ENCODE results near the gene MYOCOS.
"Not testable (repeated sequence)": the region's sequence is repeated elsewhere in the genome, so short reads cannot be mapped to it uniquely, and the experiment has no call there.

MYOCOS gene

GRCh38 chr1:171627020-171627419 lies 5.0 kb downstream of the MYOCOS start:
- DNase-seq: no peak

DNA sequence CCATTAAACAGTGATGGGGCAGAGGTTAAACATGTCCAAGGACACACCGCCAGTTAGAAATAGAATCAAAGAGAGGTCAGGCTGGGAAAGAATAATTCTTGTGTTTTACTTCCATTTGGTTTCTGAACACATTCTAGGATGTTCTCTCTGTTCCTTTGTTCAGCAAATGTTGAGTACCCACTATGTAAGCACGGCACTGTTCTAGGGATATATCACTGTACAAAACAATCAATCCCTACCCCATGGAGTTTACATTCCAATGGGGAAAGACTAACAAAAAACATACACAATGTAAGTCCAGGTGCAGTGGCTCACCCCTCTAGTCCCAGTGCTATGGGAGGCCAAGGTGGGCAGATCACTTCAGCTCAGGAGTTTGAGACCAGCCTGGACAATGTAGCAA lies 6.2 kb downstream of the MYOCOS start:
- no peak for DNase-seq

DNA sequence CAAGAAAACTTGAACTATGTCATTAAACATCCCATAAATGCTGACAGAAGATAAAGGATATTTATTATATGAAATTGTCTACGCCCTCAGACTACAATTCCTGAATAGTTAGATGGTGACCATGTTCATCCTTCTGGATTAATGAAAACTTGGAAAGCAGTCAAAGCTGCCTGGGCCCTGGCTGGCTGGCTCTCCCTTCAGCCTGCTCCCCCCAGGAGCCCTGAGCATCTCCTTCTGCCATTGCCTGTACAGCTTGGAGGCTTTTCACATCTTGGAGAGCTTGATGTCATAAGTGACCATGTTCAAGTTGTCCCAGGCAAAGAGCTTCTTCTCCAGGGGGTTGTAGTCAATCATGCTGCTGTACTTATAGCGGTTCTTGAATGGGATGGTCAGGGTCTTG lies 13.6 kb downstream of the MYOCOS start:
- DNase-seq: no peak

DNA sequence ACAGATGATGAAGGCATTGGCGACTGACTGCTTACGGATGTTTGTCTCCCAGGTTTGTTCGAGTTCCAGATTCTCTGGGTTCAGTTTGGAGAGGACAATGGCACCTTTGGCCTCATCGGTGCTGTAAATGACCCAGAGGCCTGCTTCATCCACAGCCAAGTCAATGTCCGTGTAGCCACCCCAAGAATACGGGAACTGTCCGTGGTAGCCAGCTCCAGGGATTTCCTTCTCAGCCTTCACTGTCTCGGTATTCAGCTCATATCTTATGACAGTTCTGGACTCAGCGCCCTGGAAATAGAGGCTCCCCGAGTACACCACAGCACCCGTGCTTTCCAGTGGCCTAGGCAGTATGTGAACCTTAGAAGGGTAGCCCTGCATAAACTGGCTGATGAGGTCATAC lies 14.1 kb downstream of the MYOCOS start:
- no peak for DNase-seq

DNA sequence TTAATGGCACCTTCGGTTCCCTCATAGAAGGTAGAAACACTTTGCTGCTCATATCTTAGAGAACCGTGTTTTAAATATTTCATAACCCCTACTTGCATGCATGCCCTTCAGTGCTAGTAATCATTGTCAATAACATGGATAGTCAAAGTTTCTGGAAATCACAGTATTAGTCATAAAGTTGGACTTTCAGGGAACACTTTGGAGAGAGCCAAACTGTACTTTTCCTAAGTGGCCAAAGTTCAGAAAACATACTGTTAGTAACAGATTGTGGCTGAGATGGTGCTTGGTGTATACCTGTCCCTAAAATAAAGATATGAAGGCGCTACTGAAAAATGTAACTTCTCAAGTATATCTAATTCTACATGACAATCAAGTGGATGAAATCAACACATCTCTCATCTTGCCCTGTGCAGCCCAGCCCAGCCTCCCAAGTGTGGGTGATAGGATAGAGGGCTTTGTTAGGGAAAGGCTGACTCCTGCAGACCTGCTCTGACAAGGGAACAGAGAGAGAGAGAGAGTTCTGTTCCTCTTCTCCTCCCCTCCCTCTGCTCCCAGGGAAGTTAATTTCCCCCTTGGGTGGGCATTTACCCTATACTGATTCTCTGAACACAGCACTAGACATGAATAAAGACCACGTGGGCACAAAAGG lies 16.0 kb downstream of the MYOCOS start:
- no peak for DNase-seq

GRCh38 chr1:171640225-171640624 lies 18.2 kb downstream of the MYOCOS start:
- no peak for DNase-seq

GRCh38 chr1:171641076-171641864 lies 19.2 kb downstream of the MYOCOS start:
- DNase-seq: no peak

- DNase-seq: no peak
Observed at GRCh38 chr1:171642197-171642596, 20.2 kb downstream of the MYOCOS start.

DNA sequence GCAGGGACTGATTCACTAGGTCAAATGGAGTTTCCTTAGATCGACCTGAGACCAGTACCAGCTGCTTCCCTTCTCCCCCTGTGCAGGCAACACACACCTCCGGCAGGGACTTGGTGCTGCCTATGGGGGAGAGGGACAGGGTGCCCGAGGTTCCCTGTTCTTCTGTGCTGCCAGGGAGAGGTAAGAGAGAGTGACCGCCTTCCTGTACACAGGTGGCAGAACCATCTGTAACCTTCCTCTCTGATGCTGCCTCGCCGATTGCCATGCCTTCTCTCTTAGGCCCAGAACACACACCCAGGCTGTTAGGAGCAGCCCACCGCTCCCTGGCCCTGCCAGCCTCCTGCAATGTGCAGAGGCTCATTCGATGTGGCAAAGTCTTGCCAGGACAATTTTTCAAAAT lies 21.1 kb downstream of the MYOCOS start:
- no peak for DNase-seq

DNA sequence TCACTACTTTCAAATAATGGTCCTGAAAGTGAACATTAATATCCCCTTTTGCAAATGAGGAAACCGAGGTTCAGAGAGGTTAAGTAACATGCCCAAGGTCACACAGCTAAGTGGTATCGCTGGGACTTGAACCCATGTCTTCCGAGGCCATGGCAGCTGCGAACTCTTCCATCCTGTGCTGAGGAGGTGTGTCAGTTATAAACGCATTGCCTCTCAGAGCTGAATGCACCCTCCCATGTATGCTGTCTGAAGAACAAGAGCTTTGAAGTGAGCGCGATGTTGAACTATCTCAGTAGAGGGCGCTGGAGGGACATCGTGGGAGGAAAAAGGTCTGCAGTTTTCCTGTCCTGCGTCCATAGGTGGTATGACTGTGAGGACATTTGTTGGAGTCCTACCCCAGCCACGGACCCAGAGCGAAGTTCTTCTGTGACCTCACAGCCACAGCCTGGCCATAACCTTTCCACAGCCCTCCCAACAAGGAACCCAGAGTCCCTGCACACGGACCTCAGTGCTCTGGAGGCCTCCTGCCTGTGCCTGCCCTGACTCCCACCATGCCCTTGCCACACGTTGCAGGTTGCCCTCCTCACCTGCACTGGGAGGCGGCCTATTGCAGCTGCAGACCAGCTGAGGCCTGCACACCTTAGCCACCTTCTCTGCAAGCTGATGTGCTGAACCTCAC lies 22.9 kb downstream of the MYOCOS start:
- DNase-seq: peak; percentile 22 to 66 (median 45)

- no peak for DNase-seq
Observed at GRCh38 chr1:171645553-171646248, 23.7 kb downstream of the MYOCOS start.

GRCh38 chr1:171646249-171646560 lies 24.2 kb downstream of the MYOCOS start:
- DNase-seq: no peak

DNA sequence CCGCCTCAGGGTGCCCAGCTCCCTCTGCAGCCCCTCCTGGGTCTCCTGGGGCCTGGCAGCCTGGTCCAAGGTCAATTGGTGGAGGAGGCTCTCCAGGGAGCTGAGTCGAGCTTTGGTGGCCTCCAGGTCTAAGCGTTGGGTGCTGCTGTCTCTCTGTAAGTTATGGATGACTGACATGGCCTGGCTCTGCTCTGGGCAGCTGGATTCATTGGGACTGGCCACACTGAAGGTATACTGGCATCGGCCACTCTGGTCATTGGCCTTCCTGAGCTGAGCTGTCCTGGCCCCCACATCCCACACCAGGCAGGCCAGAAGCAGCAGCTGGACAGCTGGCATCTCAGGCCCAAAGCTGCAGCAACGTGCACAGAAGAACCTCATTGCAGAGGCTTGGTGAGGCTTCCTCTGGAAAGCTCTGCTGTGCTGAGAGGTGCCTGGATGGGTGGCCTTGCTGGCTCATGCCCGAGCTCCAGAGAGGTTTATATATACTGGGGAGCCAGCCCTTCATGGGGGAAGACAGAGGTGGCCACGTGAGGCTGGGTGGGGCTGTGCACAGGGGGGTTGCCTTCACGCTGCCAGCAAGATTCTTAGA lies 30.3 kb downstream of the MYOCOS start, which contains the start of gene MYOC:
Gene MYOC (minus strand): TSS at position 455 of the 589 bp plus-strand sequence. CDS start 77 bp downstream, at position 378.
- no peak for DNase-seq

- no peak for DNase-seq
Observed at GRCh38 chr1:171653796-171654195, 31.8 kb downstream of the MYOCOS start.

GRCh38 chr1:171654201-171654941 lies 32.3 kb downstream of the MYOCOS start:
- DNase-seq: no peak

GRCh38 chr1:171654942-171655745 lies 33.1 kb downstream of the MYOCOS start:
- peak in 5 of 6 experiments; percentile 4 to 49 (median 38) for DNase-seq

DNA sequence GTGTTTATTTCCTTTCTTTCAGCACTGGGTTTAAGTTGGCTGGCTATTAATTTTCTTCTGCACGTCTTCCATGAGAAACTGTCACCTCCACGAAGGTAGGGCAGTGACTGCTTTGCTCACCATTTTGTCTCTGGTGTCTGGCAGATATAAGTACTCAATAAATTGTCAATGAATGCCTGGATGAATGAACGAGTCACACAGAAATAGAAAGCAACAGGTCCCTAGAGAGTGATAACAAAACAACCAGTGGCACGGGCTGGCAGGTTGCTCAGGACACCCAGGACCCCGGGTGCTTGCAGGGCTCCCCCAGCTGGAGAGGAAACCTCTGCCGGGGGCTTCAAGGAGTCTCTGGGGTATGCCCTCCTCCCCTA lies 33.7 kb downstream of the MYOCOS start:
- DNase-seq: no peak

GRCh38 chr1:171656206-171656605 lies 34.2 kb downstream of the MYOCOS start:
- DNase-seq: not testable (repeated sequence)

GRCh38 chr1:171661076-171661650 lies 39.1 kb downstream of the MYOCOS start:
- no peak for DNase-seq

DNA sequence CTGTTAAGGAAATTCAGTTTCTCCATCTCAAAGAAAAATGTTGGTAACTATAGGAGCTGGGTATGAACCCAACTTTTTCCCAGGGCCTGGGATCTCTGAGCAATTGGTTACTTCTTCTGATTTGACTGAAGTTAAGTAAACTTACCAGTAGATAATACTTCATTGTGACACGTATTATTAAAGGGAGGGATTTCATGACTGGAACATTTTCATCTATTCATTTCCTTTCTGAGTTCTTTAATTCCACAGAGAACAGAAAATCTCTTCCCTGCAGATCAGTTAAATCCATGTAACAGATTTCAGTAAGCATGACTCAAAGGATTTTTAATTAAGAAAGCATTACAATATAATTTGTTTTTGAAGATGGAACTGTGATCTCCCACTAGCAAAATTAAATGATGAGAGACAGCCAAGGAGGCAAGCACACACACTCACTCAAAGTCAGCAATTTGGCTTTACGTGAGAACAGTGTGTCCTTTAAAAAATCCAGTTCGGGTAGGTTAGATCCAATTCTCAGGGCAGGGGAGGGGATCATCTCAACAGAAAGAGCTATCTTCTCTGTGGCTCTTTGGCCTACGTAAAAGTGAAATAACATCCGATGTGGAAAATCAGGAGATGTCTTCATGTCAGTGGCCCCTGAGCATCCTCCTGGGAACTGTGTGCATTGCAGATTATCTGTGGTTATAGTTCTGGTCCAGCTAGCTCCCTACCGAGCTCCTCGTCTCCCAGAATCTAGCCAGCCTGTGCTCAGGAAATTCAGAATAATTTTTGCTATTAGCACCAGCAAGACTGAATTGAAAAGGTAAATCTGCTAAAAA lies 41.2 kb downstream of the MYOCOS start:
- no peak for DNase-seq
